H1 (cell line): ENCODE data around the gene TMA7B. TPM values are rescaled to one million over a fixed set of nuclear protein-coding genes. Genes with fewer than 3 reads are reported as not detected.

Source experiments
- CTCF ChIA-PET: fragments of 300-600 bp; sonication (Branson Sonifier 250); formaldehyde crosslinking; loops from one replicate; lab custom pipeline; 2021; ENCODE audit not compliant: partially characterized antibody; lab: Charles Lee
- POLR2A ChIA-PET: fragments of 300-600 bp; sonication (Branson Sonifier 250); formaldehyde crosslinking; loops from one replicate; lab custom pipeline; 2021; ENCODE audit warnings: inconsistent platforms; ENCODE audit not compliant: partially characterized antibody; lab: Charles Lee
- DNase-seq, 2 experiments: peaks; one replicate each; pipeline versions ENCODE4 v3.0.0 to v3.0.0-alpha.2; 2010 to 2022; ENCODE audit warnings: low spot score in 2 of 2, low read depth in 1 of 2, mixed read lengths in 1 of 2
- FAIRE-seq: peaks from 2 replicates; lab custom pipeline; 2011; peaks lifted over from hg19 to GRCh38; lab: Jason Lieb, UNC
- H2AFZ ChIP-seq: 2 replicates; pipeline ENCODE4 v1.8.1; 2012; ENCODE audit warnings: low read length, inconsistent platforms
- H2AK5ac ChIP-seq: 2 replicates; pipeline ENCODE4 v1.6.1; 2013; ENCODE audit warnings: low read depth, low read length
- H2BK120ac ChIP-seq: replicated peaks from 2 replicates; pipeline ENCODE3; 2013; ENCODE audit warnings: low read depth, low read length, inconsistent platforms
- H2BK12ac ChIP-seq: 2 replicates; pipeline ENCODE4 v1.6.1; 2013; ENCODE audit warnings: low read depth, low read length
- H2BK15ac ChIP-seq: 2 replicates; pipeline ENCODE4 v1.6.1; 2013; ENCODE audit warnings: low read length
- H2BK20ac ChIP-seq: 2 replicates; pipeline ENCODE4 v1.6.1; 2013; ENCODE audit warnings: low read length
- H2BK5ac ChIP-seq: 2 replicates; pipeline ENCODE4 v1.6.1; 2013; ENCODE audit warnings: low read depth, low read length
- H3K14ac ChIP-seq: 2 replicates; pipeline ENCODE4 v1.6.1; 2013; ENCODE audit warnings: inconsistent platforms; ENCODE audit not compliant: insufficient read length
- H3K18ac ChIP-seq: 2 replicates; pipeline ENCODE4 v1.6.1; 2013; ENCODE audit warnings: low read length; ENCODE audit errors: extremely low read depth
- H3K23ac ChIP-seq: 2 replicates; pipeline ENCODE4 v1.6.1; 2013; ENCODE audit warnings: inconsistent platforms; ENCODE audit not compliant: insufficient read length
- H3K23me2 ChIP-seq: 2 replicates; pipeline ENCODE4 v1.6.1; 2013; ENCODE audit warnings: low read depth, low read length
- H3K27ac ChIP-seq: 2 replicates; pipeline ENCODE4 v1.6.1; 2011; ENCODE audit warnings: low read depth, low read length, inconsistent platforms
- H3K27me3 ChIP-seq, 4 experiments: replicated peaks in 1 of 4; 1 replicate in 1 of 4; 2 replicates in 3 of 4; pipeline versions ENCODE4 v1.6.1 to v1.8.1; 2011 to 2013; ENCODE audit warnings: low read length in 3 of 4, mild to moderate bottlenecking in 3 of 4, inconsistent platforms in 2 of 4, mixed read lengths in 2 of 4, moderate library complexity in 1 of 4; ENCODE audit not compliant: control insufficient read depth in 3 of 4, insufficient read depth in 3 of 4; ENCODE audit errors: extremely low read depth in 1 of 4
- H3K36me3 ChIP-seq, 4 experiments: 2 replicates each; pipeline versions ENCODE4 v1.6.1 to v1.8.1; 2011 to 2013; ENCODE audit warnings: mild to moderate bottlenecking in 4 of 4, low read length in 3 of 4, moderate library complexity in 2 of 4, control low read depth in 1 of 4, inconsistent platforms in 1 of 4; ENCODE audit not compliant: insufficient read depth in 4 of 4, control insufficient read depth in 2 of 4
- H3K4ac ChIP-seq: replicated peaks from 2 replicates; pipeline ENCODE3; 2013; ENCODE audit warnings: low read length, low read depth, mixed read lengths, inconsistent platforms; ENCODE audit not compliant: insufficient read length
- H3K4me1 ChIP-seq, 4 experiments: replicated peaks in 1 of 4; 1 replicate in 1 of 4; 2 replicates in 3 of 4; pipeline versions ENCODE4 v1.6.1 to v1.8.1; 2011 to 2013; ENCODE audit warnings: low read length in 3 of 4, inconsistent platforms in 2 of 4, mixed read lengths in 1 of 4; ENCODE audit not compliant: insufficient read depth in 4 of 4, control insufficient read depth in 3 of 4
- H3K4me2 ChIP-seq, 2 experiments: 2 replicates each; pipeline versions ENCODE4 v1.6.1 to v1.8.1; 2011 to 2013; ENCODE audit warnings: low read depth in 2 of 2, low read length in 2 of 2, control low read depth in 1 of 2, inconsistent platforms in 1 of 2, mild to moderate bottlenecking in 1 of 2; ENCODE audit not compliant: insufficient read depth in 1 of 2
- H3K4me3 ChIP-seq, 4 experiments: fragments of 200-600, 300-600 bp in 1 of 4; sonication (generic), shearing (Covaris generic), sonication (Bioruptor Twin) in 1 of 4; 2 replicates each; pipeline versions ENCODE4 v1.5.1 to v1.8.1; 2011 to 2016; ENCODE audit warnings: low read length in 4 of 4, low read depth in 3 of 4, control low read depth in 2 of 4, inconsistent platforms in 2 of 4, mild to moderate bottlenecking in 2 of 4, mixed read lengths in 1 of 4, moderate library complexity in 1 of 4; ENCODE audit not compliant: insufficient read depth in 2 of 4; ENCODE audit errors: extremely low read depth in 1 of 4
- H3K56ac ChIP-seq: replicated peaks from 2 replicates; pipeline ENCODE3; 2013; ENCODE audit warnings: low read depth, mild to moderate bottlenecking, mixed read lengths, low read length, inconsistent platforms; ENCODE audit not compliant: insufficient read length
- H3K79me1 ChIP-seq: 2 replicates; pipeline ENCODE4 v1.6.1; 2013; ENCODE audit warnings: low read depth, low read length, control low read depth
- H3K79me2 ChIP-seq, 2 experiments: 2 replicates each; pipeline versions ENCODE4 v1.6.1 to v1.8.1; 2012 to 2013; ENCODE audit warnings: low read length in 2 of 2, mild to moderate bottlenecking in 2 of 2, inconsistent platforms in 1 of 2; ENCODE audit not compliant: insufficient read depth in 2 of 2, control insufficient read depth in 1 of 2
- H3K9ac ChIP-seq, 4 experiments: replicated peaks in 1 of 4; 1 replicate in 1 of 4; 2 replicates in 3 of 4; pipeline versions ENCODE4 v1.6.1 to v1.8.1; 2011 to 2013; ENCODE audit warnings: low read depth in 3 of 4, low read length in 3 of 4, control low read depth in 2 of 4, mild to moderate bottlenecking in 2 of 4, moderate library complexity in 2 of 4, inconsistent platforms in 1 of 4; ENCODE audit errors: extremely low read depth in 1 of 4
- H3K9me3 ChIP-seq, 2 experiments: 2 replicates each; pipeline versions ENCODE4 v1.6.1 to v1.8.1; 2012 to 2013; ENCODE audit warnings: mild to moderate bottlenecking in 2 of 2, moderate library complexity in 2 of 2, control low read depth in 1 of 2, inconsistent platforms in 1 of 2, low read depth in 1 of 2, low read length in 1 of 2, mixed read lengths in 1 of 2; ENCODE audit not compliant: insufficient read depth in 2 of 2
- H4K20me1 ChIP-seq, 2 experiments: replicated peaks in 1 of 2; 2 replicates each; pipeline versions ENCODE3 to v1.8.1; 2011 to 2013; ENCODE audit warnings: inconsistent platforms in 2 of 2, low read length in 2 of 2, mild to moderate bottlenecking in 1 of 2; ENCODE audit not compliant: insufficient read depth in 2 of 2, control insufficient read depth in 1 of 2
- H4K5ac ChIP-seq: 2 replicates; pipeline ENCODE4 v1.6.1; 2013; ENCODE audit warnings: low read length, low read depth, mixed read lengths, inconsistent platforms; ENCODE audit not compliant: insufficient read length
- H4K8ac ChIP-seq: 2 replicates; pipeline ENCODE4 v1.8.0; 2013; ENCODE audit warnings: mild to moderate bottlenecking, moderate library complexity, low read length, inconsistent platforms; ENCODE audit not compliant: insufficient read depth; ENCODE audit errors: extremely low read depth
- H4K91ac ChIP-seq: replicated peaks from 2 replicates; pipeline ENCODE3; 2013; ENCODE audit warnings: low read length, mixed read lengths, inconsistent platforms; ENCODE audit not compliant: insufficient read length
- CREB1 ChIP-seq: IDR thresholded peaks from 2 replicates; pipeline ENCODE4 v1.6.1; 2012; ENCODE audit warnings: inconsistent platforms
- EGR1 ChIP-seq: IDR thresholded peaks from 2 replicates; pipeline ENCODE4 v1.6.1; 2011; ENCODE audit warnings: low read depth, low read length, borderline replicate concordance
- EZH2 ChIP-seq: fragments of 200-600 bp; sonication (generic); IDR thresholded peaks from 2 replicates; pipeline ENCODE4 v1.7.1; 2012; ENCODE audit warnings: low read depth, mild to moderate bottlenecking, moderate library complexity, low read length, inconsistent platforms; ENCODE audit not compliant: severe bottlenecking
- KDM1A ChIP-seq: fragments of 200-600, 300-600 bp; sonication (generic); IDR thresholded peaks from 2 replicates; pipeline ENCODE4 v1.7.1; 2016; ENCODE audit warnings: mild to moderate bottlenecking, low read length, borderline replicate concordance
- KDM5A ChIP-seq: fragments of 200-600 bp; IDR thresholded peaks from 2 replicates; pipeline ENCODE4 v1.7.1; 2012; ENCODE audit warnings: mild to moderate bottlenecking, low read length, inconsistent platforms, mixed read lengths
- PHF8 ChIP-seq: fragments of 200-600 bp; sonication (generic); conservative IDR thresholded peaks from 2 replicates; pipeline ENCODE4 v1.7.1; 2012; ENCODE audit warnings: low read depth, mild to moderate bottlenecking, inconsistent platforms, low read length, moderate library complexity
- POLR2A ChIP-seq, 2 experiments: IDR thresholded peaks; 1 replicate in 1 of 2; 2 replicates in 1 of 2; pipeline ENCODE4 v1.6.1; 2011; ENCODE audit warnings: low read depth in 2 of 2, low read length in 2 of 2, mild to moderate bottlenecking in 2 of 2; ENCODE audit errors: control extremely low read depth in 1 of 2
- RAD21 ChIP-seq, 2 experiments: IDR thresholded peaks in 1 of 2; conservative IDR thresholded peaks in 1 of 2; 2 replicates each; pipeline ENCODE4 v1.6.1; 2011; ENCODE audit warnings: low read depth in 2 of 2, low read length in 2 of 2, improper control_type of control experiment in 1 of 2, inconsistent platforms in 1 of 2, mild to moderate bottlenecking in 1 of 2, moderate library complexity in 1 of 2
- RNF2 ChIP-seq: fragments of 200-900, 300-1000 bp; sonication (generic); IDR thresholded peaks from 2 replicates; pipeline ENCODE4 v1.7.1; 2016; ENCODE audit warnings: borderline replicate concordance, low read depth, mild to moderate bottlenecking, antibody characterized with exemption, low read length; ENCODE audit not compliant: poor library complexity, severe bottlenecking; ENCODE audit errors: missing control alignments
- TCF12 ChIP-seq: IDR thresholded peaks from 2 replicates; pipeline ENCODE4 v1.6.1; 2011; ENCODE audit warnings: low read depth, mild to moderate bottlenecking, low read length
- WGBS, 2 experiments: shearing (Covaris generic) in 1 of 2; methylation state at CpG; one replicate each; pipeline versions ENCODE4 v1.1.6 to v1.1.7; 2013 to 2015; ENCODE audit warnings: low lambda C conversion rate in 2 of 2, mixed read lengths in 2 of 2, inconsistent platforms in 1 of 2, low coverage in 1 of 2, missing lambda C conversion rate in 1 of 2; ENCODE audit not compliant: insufficient replicate concordance in 2 of 2, insufficient coverage in 1 of 2, insufficient read length in 1 of 2; ENCODE audit errors: extremely low coverage in 1 of 2, missing lambda C conversion rate in 1 of 2; 5-methylcytosine and 5-hydroxymethylcytosine counted together
- polyA plus RNA-seq, 7 experiments: library from polyadenylated mRNA; depleted of rRNA in 3 of 7; stranded (reverse) in 5 of 7; unstranded in 2 of 7; fragments of >200 nt in 5 of 7; fragments of 200-250 nt in 2 of 7; gene quantifications; 1 replicate in 5 of 7; 2 replicates in 1 of 7; 4 replicates in 1 of 7; pipeline versions ENCODE4 v1.2.1 to v1.2.3, GENCODE V29; 2011 to 2013; ENCODE audit warnings: missing spikeins in 2 of 7, mixed read lengths in 2 of 7
- total RNA-seq: library from RNA; stranded (reverse); fragmentation: NEBNext Ultra II Directional; extraction: Animal tissue kit (Norgen Biotek cat#: 25700); gene quantifications from 2 replicates; pipeline ENCODE4 v1.2.1, GENCODE V29; 2021
- TF ChIP-seq, protein P1 (sequence below): IDR thresholded peaks from 2 replicates; pipeline ENCODE4 v1.6.1; 2011; ENCODE audit warnings: low read depth, mild to moderate bottlenecking, low read length; ENCODE audit not compliant: insufficient read depth
- TF ChIP-seq, protein P2 (sequence below): IDR thresholded peaks from 2 replicates; pipeline ENCODE4 v1.6.1; 2011; ENCODE audit warnings: low read length, improper control_type of control experiment

Gene TMA7B
- total and polyA plus RNA-seq, 2 of the 8 experiments (the other 6 are each of a cell fraction or from before 2014, with no cell fraction given) = not detected

- H4K20me1 ChIP-seq = no peaks in the 10 kb centered on the region
- no peak overlapping the region for H3K23ac ChIP-seq
- H3K79me2 ChIP-seq = no peaks in the 10 kb centered on the region
- no peak overlapping the region for H2AFZ ChIP-seq
- no peaks in the 10 kb centered on the region for H3K36me3 ChIP-seq
- no peak overlapping the region for H3K18ac ChIP-seq
- CTCF ChIA-PET = interaction anchor here (1.9 to 3.2 kb wide), 3 partner anchors 9 to 62 kb away, joined by 7 to 14 read pairs (median 7); no protein-coding TSS in a partner anchor
- no peak overlapping the region for H3K14ac ChIP-seq
- H3K79me1 ChIP-seq = no peaks in the 10 kb centered on the region
- FAIRE-seq (no peak), DNase-seq (no peak)
- no peak overlapping the region for H2BK20ac ChIP-seq
- H2BK12ac ChIP-seq = no peak overlapping the region
- no peak overlapping the region for H2BK15ac ChIP-seq
- no peaks in the 10 kb centered on the region for H3K9me3 ChIP-seq
- H2BK120ac ChIP-seq = no peak overlapping the region
- no peak overlapping the region for H2BK5ac ChIP-seq
- peaks cover 0 to 6% (median 3%) of the 10 kb centered on the region in 4 experiments; a peak in 4 of 7 replicates for H3K4me1 ChIP-seq
- peaks cover 0 to 7% (median 0%) of the 10 kb centered on the region in 4 experiments; a peak in 3 of 7 replicates for H3K27me3 ChIP-seq
- H3K23me2 ChIP-seq = no peaks in the 10 kb centered on the region
- WGBS, 2 experiments = 87% methylated on average over 9 of the region's 9 CpGs; no CpG with 5 or more reads in 1 of the 2 experiments
- H3K56ac ChIP-seq = no peak overlapping the region
- no peak overlapping the region for H3K4me3 ChIP-seq
- H4K8ac ChIP-seq = no peak overlapping the region
- no peak overlapping the region for H4K91ac ChIP-seq
- no peak overlapping the region for H2AK5ac ChIP-seq
- H3K27ac ChIP-seq = no peak overlapping the region
- no peak overlapping the region for H4K5ac ChIP-seq
- H3K9ac ChIP-seq = no peak overlapping the region
- POLR2A ChIA-PET = interaction anchor here (1.3 kb wide), 1 partner anchor 14 kb away, joined by 3 read pairs; no protein-coding TSS in a partner anchor
- no peak overlapping the region for H3K4ac ChIP-seq
- no peak overlapping the region for H3K4me2 ChIP-seq
- no peak for TF ChIP-seq TCF12
- TF ChIP-seq RNF2 = no peak
- TF ChIP-seq KDM1A = no peak
- TF ChIP-seq PHF8 = no peak
- TF ChIP-seq EZH2 = no peak
- no peak for TF ChIP-seq EGR1
- TF ChIP-seq, protein P1, sequence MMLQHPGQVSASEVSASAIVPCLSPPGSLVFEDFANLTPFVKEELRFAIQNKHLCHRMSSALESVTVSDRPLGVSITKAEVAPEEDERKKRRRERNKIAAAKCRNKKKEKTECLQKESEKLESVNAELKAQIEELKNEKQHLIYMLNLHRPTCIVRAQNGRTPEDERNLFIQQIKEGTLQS = no peak
- TF ChIP-seq KDM5A = no peak
- TF ChIP-seq, protein P2, sequence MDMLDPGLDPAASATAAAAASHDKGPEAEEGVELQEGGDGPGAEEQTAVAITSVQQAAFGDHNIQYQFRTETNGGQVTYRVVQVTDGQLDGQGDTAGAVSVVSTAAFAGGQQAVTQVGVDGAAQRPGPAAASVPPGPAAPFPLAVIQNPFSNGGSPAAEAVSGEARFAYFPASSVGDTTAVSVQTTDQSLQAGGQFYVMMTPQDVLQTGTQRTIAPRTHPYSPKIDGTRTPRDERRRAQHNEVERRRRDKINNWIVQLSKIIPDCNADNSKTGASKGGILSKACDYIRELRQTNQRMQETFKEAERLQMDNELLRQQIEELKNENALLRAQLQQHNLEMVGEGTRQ = no peak
- TF ChIP-seq CREB1 = no peak
- no peak for TF ChIP-seq RAD21 (IDR thresholded peaks at IDR 0.05 in 1 of 2, conservative IDR thresholded peaks at IDR 0.05 in 1 of 2; ENCODE audit: low read depth in 2 of 2, low read length in 2 of 2)
- no peak for TF ChIP-seq POLR2A (IDR thresholded peaks at IDR 0.05; ENCODE audit: control extremely low read depth in 1 of 2, low read depth in 2 of 2, low read length in 2 of 2)
Measured at GRCh38 chr22:39962071-39962470, 1.9 kb downstream of the TMA7B start.
